Measurements from ENCODE around the gene ADAMTS5.

ADAMTS5 gene

GRCh38 chr21:26967062-26967913 is at the start of gene ADAMTS5:
ADAMTS5 (minus strand) TSS chr21:26967088; CDS start chr21:26966391, 697 bp downstream.
- peak in 6 of 14 donors; percentile 29 to 69 (median 44) for DNase-seq

- no peak for DNase-seq
These were observed 34.6 kb upstream of the ADAMTS5 start for GRCh38 chr21:27001526-27001925.

- DNase-seq: no peak
These were observed 16.7 kb upstream of the ADAMTS5 start for GRCh38 chr21:26983576-26983975.

GRCh38 chr21:26982767-26983166 is 15.9 kb upstream of the ADAMTS5 start:
- DNase-seq: no peak

- DNase-seq: no peak
These were observed 10.9 kb upstream of the ADAMTS5 start for GRCh38 chr21:26977746-26978145.

GRCh38 chr21:26973226-26973625 is 6.3 kb upstream of the ADAMTS5 start:
- no peak for DNase-seq

GRCh38 chr21:26972192-26972591 is 5.3 kb upstream of the ADAMTS5 start:
- DNase-seq: peak in 4 of 14 donors; percentile 16 to 19 (median 18)

GRCh38 chr21:26969971-26970725 is 3.3 kb upstream of the ADAMTS5 start:
- no peak for DNase-seq

GRCh38 chr21:26966649-26967061 is 233 bp downstream of the ADAMTS5 start:
- DNase-seq: peak in 3 of 14 donors; percentile 41 to 46 (median 46)

- peak in 5 of 14 donors; percentile 23 to 70 (median 66) for DNase-seq
These were observed 844 bp downstream of the ADAMTS5 start for GRCh38 chr21:26965907-26966581.

GRCh38 chr21:26965040-26965906 is 1.6 kb downstream of the ADAMTS5 start:
- DNase-seq: peak in 8 of 14 donors; percentile 31 to 88 (median 44)

GRCh38 chr21:26964170-26964778 is 2.6 kb downstream of the ADAMTS5 start:
- DNase-seq: peak in 4 of 14 donors; percentile 17 to 59 (median 24)

GRCh38 chr21:26962621-26963181 is 4.2 kb downstream of the ADAMTS5 start:
- DNase-seq: no peak

GRCh38 chr21:26961698-26962097 is 5.2 kb downstream of the ADAMTS5 start:
- DNase-seq: no peak

GRCh38 chr21:26958788-26959187 is 8.1 kb downstream of the ADAMTS5 start:
- DNase-seq: no peak

- DNase-seq: no peak
These were observed 10.1 kb downstream of the ADAMTS5 start for GRCh38 chr21:26956813-26957212.

- DNase-seq: no peak
These were observed 10.7 kb downstream of the ADAMTS5 start for GRCh38 chr21:26956216-26956615.

GRCh38 chr21:26954662-26955121 is 12.2 kb downstream of the ADAMTS5 start:
- peak in 1 of 14 donors; percentile 9 for DNase-seq

- no peak for DNase-seq
These were observed 14.4 kb downstream of the ADAMTS5 start for GRCh38 chr21:26952374-26953066.

- no peak for DNase-seq
These were observed 17.1 kb downstream of the ADAMTS5 start for GRCh38 chr21:26949830-26950229.

Measured in C1 segment of cervical spinal cord (tissue), 14 donors.